Right lobe of liver (tissue), 4 donors: ENCODE data around the gene SIN3A.

ENCODE experiments used
- POLR2A ChIP-seq: fragments of 450-650 bp; IDR thresholded peaks from one replicate; pipeline ENCODE4 v1.6.1; 2017; ENCODE audit warnings: antibody characterized with exemption, mild to moderate bottlenecking
- TF ChIP-seq, protein P1 (sequence below), 4 donors: fragments of 200-600 bp in 3 of 4; fragments of 450-650 bp in 1 of 4; IDR thresholded peaks; one replicate each; pipeline versions ENCODE4 v1.5.1 to v1.8.0; 2016 to 2022; ENCODE audit warnings: antibody characterized with exemption in 4 of 4, mild to moderate bottlenecking in 2 of 4
- donor health status: DM: no; HTN: no; CAD: no.
- donor health status: DM: no; HTN: no; CAD: no.
- donor health status: DM: no; HTN: yes; CAD: no.

DNA sequence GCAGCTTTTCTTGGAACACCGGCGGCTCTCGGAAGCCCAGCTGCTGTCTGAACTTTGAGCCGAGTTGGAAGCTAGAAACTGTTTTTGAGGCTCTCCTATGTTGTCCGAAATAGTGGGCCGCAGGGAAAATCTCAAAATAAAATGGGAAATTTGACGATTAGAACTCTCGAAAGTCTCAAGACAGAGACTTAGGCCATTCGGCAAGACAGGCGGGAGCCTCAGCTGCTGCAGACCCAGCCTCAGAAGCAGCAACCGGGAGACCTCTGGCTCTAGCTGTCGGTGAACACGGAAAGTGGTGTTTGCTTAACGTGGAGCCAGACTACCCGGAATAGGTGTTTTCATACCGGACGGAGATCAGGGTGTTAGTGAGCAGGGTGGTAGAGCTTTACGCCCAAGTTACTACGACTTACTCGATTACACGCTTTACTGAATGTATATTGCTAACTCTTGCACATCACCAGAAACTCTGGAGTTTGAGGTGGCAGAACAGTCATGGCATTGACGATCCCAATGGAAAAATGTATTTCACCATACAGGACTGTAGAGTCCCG is 82.7 kb downstream of the SIN3A start:
- TF ChIP-seq, protein P1, sequence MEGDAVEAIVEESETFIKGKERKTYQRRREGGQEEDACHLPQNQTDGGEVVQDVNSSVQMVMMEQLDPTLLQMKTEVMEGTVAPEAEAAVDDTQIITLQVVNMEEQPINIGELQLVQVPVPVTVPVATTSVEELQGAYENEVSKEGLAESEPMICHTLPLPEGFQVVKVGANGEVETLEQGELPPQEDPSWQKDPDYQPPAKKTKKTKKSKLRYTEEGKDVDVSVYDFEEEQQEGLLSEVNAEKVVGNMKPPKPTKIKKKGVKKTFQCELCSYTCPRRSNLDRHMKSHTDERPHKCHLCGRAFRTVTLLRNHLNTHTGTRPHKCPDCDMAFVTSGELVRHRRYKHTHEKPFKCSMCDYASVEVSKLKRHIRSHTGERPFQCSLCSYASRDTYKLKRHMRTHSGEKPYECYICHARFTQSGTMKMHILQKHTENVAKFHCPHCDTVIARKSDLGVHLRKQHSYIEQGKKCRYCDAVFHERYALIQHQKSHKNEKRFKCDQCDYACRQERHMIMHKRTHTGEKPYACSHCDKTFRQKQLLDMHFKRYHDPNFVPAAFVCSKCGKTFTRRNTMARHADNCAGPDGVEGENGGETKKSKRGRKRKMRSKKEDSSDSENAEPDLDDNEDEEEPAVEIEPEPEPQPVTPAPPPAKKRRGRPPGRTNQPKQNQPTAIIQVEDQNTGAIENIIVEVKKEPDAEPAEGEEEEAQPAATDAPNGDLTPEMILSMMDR (IDR thresholded peaks at IDR 0.05), result no peak
- TF ChIP-seq POLR2A, result no peak
